Left ventricle myocardium superior (tissue), 1 donor: Measurements from ENCODE around the gene GNA14. TPM values are rescaled to one million over a fixed set of nuclear protein-coding genes. Genes with fewer than 3 reads are reported as not detected.
"Not testable (repeated sequence)": the region's sequence is repeated elsewhere in the genome, so short reads cannot be mapped to it uniquely, and the experiment has no call there.

Source experiments
- ATAC-seq: fragments of 200-7000 bp; cut with Tn5 transposase; one replicate; pipeline ENCODE4 v1.9.1; 2020; ENCODE audit warnings: mild to moderate bottlenecking, moderate library complexity
- DNase-seq: peaks from one replicate; pipeline ENCODE4 v3.0.0-alpha.2; 2020
- intact Hi-C: fragments of 100-400 bp; cut with micrococcal nuclease; formaldehyde crosslinking; loops from one replicate; pipeline ENCODE4 v1.11.0; 2022
- total RNA-seq: library from RNA; stranded (reverse); fragmentation: NEBNext Ultra II Directional; extraction: Animal tissue kit (Norgen Biotek cat#: 25700); gene quantifications from one replicate; pipeline ENCODE4 v1.2.1, GENCODE V29; 2021
- donor health status: DM: no; HTN: yes; CAD: no; lungs with severe emphysema.

Gene GNA14
- total RNA-seq, 1 donor from 2014 or later, result 1.7 TPM

DNA sequence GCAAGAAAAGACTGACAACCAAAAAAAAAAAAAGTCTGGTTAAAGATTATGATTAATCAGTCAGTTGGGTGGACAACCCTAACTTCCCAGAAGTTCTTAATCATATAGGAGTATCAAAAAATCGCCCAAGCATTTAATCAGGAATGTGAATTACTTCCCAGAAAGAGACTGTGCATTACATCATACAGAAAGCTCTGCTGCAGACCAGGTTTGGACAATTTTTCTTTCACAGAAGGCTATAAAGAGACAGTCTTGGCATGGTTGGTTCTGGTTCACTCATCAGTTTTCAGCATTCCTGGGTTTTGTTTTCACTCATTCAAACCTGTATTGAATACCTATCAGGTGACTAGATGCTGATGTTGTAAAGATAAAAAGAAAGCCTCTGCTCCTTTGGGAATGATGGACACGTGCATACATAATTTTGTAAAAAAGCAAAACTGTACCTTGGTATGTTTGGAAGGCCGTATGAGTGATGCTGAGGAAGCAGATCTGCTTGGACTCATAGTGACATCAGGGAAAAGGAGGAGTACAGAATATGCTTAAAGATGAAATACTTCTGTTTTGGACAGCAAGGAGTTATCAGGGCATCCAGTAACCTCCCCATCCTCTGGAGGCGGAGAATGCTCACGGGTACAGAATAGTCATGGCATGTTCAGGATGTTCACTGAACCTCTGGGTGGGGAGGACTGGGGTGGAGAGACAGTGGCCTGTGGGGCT lies 178.4 kb downstream of the GNA14 start:
- intact Hi-C loops, result no loop called here
- DNase-seq (no peak), ATAC-seq (no peak)

DNA sequence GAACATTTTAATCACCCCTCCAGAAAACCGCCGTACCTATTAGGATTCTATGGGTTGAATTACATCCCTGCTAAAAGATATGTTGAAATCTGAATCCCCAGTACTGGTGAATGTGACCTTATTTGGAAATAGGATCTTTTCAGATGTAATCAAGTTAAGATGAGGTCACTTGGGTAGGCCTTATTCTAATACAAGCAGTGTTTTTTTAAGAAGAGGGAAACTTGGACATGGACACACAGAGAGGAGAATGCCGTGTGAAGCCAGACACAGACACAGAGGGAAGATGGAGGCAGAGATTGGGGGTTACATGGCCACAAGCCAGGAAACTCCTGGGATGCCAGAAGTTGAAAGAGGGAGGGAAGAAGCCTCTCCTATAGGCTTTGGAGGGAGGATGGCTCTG lies 183.5 kb downstream of the GNA14 start:
- ATAC-seq, result no peak
- no peak for DNase-seq
- intact Hi-C loops, result no loop called here

DNA sequence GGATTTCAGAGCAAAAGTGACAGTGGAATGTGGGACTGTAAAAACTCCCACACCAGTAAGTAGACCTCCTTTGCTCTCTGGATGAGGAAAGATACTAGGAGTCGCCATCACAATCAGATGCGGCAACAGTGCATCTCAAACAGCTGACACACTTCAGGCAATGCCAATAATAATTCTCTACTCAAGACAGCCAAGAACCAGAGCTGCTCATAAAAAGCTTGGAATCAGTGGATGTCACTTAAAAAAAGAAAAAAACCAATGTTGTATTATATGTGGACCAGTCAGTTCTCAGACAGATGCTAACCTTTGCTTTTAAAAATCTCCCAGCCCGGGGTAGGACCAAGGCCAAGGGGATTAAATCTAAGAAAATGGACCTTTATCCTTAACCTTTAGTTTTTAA lies 185.0 kb downstream of the GNA14 start:
- ATAC-seq (no peak), DNase-seq (no peak)
- intact Hi-C loops, result no loop called here

DNA sequence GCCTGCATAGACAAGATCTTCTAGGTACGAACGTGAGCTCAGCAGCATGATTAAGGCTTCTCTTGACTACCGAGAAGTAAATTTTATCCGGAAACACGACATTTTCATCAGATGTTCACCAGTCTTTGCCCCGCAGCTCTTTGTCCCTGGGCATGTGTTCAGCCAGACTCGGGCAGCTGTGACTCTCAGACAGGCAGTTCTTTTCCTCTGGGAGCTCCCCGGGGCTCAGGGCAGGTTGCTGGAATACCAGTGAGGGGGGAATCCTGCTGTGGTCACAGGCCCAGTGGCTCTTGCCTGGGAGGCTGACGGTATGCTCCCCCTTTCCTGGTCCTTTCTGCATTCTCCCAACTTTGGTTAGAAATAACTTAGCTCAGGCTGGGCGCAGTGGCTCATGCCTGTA lies 186.1 kb downstream of the GNA14 start:
- DNase-seq (no peak), ATAC-seq (no peak)
- intact Hi-C loops, result no loop called here

DNA sequence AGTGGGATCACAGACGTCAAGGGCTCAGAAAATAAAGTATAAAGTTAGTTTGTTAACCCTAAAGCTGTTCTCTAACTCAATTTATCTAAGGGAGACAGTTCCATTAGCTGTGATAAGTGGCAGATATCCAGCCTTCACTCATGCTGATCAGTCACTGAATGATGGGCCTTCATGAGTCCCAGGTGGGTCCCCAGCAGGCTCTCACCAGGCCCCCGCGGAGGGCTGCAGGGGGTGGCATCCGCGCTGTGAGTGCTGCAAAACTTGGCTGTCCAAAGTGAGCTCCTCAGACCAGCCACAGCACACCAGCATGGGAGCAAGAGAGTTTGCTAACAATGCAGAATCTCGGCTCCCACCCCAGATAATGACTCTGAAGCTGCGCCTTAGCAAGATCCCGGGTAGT lies 187.2 kb downstream of the GNA14 start:
- no peak for DNase-seq
- ATAC-seq, result no peak
- intact Hi-C loops, result no loop called here

DNA sequence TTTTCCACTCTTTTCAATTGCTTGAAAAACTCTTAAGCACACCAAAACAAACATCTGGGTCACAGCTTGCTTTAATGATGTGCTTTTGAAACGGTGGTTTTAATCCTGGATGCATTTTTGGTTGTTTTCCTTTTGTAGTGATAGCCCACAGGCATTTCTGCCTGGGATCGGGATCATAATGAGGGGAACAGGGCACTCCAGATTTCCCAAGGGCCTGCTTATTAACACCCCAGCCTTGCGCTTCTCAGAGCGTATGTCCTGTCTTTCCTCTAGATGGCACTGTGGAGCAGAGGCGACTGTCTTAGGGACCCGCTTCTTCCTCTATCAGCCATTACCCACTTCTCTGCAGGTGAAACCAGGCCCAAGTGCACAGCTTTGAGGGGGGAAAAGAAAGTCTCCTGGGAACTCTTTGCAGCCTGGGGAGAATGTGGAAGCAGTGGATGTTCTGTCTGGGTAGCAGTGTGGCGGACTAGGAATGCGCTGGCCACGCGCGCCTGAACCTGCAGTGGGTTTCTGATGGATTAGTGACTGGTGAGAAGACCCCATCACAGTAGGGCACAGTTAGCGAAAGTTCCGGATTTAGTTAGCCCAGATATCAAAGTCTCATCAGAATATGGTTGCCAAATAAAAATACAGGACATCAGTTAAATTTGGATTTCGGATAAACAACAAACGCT lies 190.1 kb downstream of the GNA14 start:
- peak; percentile 37 for DNase-seq
- intact Hi-C loops, result no loop called here
- peak; percentile 91 for ATAC-seq

DNA sequence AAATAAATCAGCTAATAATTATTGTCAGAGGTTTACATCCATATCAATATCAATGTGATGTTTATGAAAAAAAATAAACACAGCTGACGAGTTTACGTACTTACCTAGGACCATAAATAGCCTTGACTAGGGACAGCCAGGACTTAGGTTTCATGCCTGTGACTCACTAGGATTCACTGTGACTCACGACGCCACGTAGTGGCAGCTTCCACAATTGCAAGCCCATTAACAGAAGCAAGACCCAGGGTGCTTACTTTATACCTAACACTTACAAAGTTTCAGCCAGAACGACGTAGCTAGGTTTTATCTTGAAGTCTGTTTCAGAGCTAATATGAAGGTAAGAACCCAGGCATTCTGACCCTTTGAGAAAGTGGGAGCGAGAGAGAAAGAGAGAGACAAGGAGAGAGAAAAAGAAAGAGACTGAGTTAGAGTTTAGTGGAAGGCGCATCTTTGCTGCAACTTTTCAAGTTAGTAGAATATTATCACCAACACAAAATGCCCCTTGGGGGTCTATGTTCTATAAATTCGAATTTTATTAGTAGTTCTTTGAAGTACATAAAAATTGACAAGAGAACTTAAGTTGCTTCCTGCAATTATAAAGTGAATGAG lies 191.2 kb downstream of the GNA14 start:
- peak; percentile 87 for DNase-seq
- intact Hi-C loops, result no loop called here
- ATAC-seq, result peak; percentile 89

DNA sequence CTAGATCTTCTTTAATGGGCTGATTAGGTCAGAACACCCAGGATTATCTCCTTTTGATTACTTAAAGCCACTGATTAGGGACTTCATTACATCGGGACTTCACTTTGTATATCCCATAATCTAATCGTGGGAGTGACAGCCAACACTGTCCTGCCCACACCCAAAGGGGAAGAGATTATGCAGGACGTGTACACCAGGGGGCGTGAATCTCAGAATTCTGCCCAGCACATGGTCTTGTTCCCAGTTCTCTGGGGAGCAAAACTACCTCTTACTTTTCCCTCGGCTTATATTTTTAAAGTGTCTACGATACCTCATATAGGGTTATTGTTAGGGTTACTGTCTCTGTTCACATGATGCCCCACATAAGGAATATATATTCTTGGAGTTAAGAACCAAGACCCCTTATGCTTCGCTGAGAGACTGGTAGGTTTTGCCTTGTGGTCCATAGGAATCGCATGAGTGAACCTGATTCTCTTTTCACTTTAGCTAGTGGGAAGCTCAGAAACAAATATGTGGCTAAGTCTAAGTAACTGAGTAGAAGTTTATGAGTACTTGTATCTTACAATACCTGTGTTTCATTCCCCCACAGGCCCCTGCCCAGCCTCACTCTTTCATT lies 192.7 kb downstream of the GNA14 start:
- intact Hi-C loops, result no loop called here
- ATAC-seq (no peak), DNase-seq (no peak)

DNA sequence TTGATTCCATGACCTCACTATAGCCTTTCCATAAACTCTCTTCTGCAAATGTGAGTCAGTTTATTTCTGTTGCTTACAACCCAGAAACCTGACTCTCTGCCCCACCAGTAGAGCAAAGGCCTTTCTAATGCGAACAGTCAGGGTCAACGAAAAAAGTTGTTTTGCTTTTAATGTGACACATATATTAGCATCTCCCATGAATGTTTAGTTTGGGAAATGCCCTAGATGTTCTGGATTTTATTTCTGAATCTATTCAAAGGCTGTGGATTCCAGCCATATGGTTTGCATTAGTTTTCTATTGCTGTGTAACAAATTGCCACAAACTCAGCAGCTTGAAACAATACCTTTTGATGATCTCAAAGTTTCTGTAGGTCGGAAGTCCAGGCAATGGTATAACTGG lies 193.5 kb downstream of the GNA14 start:
- intact Hi-C loops, result no loop called here
- DNase-seq (no peak), ATAC-seq (no peak)

DNA sequence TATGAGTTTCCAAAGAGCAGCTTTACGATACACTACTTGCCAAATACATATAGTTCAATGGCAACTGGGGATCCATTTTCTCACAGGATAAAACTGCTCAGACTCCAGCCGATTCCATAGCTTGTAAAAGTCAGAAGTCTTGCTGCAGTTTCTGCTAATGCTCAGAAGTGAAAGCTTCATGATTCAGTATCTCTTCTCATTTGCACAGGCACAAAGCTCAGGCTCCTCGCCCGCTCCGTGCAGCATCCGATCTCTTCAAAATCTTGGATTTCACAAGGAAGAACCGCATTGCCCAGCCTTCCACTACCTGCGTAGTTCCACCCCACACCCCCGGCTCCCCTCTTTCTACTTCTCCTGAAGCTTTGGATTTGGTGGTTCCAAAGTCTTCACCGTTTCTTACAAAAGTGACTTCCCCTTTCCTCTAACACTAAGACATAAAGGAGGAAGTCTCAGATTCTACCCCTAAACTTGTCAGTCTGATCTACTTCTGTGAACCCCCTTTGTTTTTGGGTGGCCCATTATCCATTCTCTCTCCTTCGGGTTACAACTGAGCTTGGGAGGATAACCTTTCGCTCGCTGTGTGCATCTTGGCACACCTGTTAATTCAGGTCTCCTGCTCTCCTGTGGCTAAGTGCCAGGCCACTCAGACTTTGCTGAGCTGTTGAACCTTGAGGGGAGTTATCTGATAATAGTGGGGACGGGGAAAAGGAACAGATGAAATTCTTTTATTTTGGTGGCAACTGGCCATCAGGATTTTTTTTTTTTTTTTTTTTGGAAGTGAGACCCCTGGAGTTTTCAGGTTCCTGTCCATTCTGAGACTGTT lies 194.1 kb downstream of the GNA14 start:
- DNase-seq, result no peak
- intact Hi-C loops, result no loop called here
- ATAC-seq, result no peak

DNA sequence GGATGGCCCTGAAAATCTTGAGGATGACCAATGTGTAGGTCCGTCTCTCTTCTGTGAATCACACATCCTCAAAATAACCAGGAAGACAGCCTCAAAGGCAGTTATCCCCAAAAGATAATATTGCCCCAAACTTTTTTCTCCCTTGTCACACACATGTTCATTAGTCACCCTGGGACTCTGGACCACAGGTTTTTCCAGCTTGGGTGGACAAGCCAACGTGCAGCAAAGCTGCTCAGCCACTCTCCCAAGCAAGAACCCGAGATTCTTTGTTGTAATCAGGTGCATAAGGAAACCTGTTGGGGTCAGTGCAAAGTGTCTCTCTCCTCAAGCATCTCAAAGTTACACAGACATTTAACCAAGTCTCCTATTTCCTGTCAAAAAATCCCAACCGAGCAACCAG lies 196.6 kb downstream of the GNA14 start:
- DNase-seq (no peak), ATAC-seq (no peak)
- intact Hi-C loops, result no loop called here

DNA sequence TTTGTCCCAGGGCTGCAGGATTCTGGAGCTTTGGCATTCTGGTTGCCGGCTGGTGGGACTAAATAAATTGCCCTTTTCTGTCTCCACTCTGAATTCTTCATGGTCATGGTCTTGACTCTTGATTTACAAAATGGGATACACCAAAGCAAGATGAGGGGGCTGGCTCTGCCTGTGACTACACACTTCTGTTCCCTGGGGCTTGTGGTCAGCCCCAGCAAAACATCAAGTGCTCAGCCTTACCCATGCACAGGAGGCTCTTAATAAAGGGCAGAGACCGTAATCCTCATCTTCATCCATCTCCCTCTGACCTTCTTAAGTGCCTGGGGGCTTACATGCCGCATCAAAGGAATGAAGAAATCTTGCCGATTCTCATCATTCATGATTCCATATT lies 198.0 kb downstream of the GNA14 start:
- ATAC-seq, result no peak
- intact Hi-C loops, result no loop called here

DNA sequence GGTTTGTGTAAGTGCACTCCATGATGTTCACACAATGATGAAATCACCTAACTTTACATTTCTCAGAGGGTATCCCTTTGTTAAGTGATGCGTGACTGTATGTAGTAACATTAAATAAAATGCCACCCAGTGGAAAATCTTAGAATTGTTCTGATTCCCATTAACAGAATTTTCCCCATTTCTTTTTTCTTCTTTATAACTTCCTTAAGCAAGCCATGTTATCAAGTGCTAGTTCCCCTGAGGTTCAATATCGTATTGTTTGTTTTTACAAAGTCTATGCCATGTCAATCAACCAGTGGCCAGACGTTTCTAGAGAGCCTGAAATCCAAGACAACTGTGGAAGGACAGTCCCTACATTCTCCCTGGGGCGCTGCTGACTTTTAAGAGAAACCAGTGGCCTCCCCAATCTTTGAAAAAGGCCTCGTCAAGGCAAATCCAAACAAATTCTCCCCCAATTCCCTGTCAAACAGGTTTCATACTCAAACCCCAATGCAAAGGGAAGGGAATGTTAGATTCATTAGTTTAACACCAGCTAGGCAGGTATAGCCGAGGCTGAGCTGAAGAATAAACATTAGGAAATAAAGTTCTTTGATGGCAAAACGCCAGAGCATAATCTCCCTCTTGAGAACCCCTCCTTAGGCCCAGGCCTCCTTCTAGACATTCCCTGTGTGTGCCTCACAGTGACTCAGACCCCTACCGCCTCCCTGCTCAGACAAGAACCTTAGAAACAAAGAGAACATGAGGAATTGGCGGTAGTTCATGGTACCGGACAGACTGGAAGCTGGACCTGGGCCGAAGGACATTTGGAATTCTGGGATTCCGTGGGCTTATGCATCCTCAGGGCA lies 198.7 kb downstream of the GNA14 start:
- DNase-seq, result no peak
- ATAC-seq, result peak; percentile 39
- intact Hi-C loops, result no loop called here

More for the DNA sequence above, 198.0 kb downstream of the GNA14 start:
- no peak for DNase-seq

DNA sequence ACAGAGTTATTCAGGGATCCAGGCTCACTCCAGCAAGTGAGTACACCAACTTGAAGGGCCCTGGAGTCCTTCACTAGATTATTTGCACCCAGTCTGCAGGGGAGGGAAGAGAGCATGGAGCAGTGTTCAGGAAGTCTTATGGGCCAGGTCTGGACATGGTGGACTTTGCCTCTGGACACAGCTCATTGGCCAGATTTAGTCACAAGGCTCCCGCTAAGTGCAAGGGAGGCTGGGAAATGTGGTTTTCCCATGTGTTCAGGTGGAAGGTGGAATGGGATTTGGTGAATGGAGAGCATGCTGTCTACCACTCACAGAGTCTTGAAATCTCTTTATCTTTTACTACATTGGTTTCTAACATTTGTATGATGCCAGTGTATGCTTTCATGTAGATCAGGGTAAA lies 200.5 kb downstream of the GNA14 start:
- DNase-seq, result no peak
- no peak for ATAC-seq
- intact Hi-C loops, result no loop called here

DNA sequence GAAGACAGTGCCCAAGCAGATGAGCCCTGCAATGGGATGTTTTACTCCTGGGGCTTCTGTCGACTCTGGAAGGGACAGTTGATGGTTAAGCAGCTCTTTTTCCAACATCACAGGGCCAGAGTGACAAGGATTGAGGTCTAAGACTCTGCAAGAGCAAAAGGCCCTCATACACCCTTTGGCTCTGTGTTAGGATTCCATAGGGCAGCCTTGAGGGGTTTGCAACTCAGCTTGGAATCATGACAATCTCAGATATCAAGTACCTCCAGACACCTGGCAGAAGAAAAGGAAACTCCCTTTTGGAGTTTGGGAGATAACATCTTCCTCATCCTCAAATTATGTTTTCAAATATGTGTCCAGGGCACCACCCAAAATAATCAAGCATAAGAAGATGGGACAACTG lies 205.7 kb downstream of the GNA14 start:
- ATAC-seq (no peak), DNase-seq (no peak)
- intact Hi-C loops, result no loop called here

DNA sequence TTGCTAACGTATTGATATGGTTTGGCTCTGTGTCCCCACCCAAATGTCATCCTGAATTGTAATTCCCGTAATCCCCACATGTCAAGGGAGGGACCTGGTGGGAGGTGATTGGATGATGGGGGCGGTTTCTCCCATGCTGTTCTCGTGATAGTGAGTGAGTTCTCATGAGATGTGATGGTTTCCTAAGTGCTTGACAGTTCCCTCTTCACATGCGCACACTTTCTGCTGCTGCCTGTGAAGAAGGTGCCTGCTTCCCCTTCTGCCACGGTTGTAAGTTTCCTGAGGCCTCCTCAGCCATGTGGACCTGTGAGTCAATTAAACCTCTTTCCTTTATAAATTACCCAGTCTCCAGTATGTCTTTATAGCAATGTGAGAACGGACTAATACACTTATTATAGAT lies 207.0 kb downstream of the GNA14 start:
- intact Hi-C loops, DNase-seq, ATAC-seq: not testable (repeated sequence)

DNA sequence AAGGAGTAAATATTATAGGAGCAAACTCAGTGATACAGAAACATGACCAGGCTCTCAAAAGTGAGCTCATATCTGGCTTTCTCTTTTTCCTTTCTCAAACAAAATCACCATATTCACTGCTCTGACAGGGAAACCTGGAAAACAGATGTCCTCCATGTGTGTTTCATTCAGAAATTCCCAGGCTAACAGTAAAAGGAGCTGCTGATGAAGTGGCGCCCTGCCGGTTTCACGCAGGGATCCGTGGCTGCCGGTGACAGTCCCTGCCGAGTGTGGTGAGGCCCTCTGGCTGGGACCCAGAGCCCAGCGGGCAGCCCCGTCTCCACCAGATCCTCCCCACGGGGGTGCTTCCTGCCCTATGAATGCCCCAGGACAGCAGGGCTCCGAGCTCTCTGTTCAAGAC lies 208.1 kb downstream of the GNA14 start:
- intact Hi-C loops, result no loop called here
- DNase-seq (peak; percentile 51), ATAC-seq (peak; percentile 68)

DNA sequence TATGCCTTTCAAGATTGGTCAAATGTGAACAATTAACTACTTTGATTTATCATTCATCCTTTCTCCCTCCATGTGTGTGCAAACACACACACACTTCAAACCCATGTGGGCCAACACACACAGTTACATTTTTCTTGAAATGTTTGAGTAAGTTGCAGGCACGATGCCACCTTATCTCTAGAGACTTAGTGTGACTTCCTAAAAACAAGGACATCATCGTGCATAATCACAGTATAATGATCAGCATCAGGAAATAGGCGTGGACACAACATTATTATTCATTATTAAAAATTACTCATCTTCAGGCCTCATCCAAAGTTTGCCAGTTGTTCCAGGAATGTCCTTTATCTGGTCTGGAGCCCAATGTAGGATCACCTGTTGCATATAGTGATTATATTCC lies 209.5 kb downstream of the GNA14 start:
- DNase-seq (no peak), ATAC-seq (no peak)
- intact Hi-C loops, result no loop called here

DNA sequence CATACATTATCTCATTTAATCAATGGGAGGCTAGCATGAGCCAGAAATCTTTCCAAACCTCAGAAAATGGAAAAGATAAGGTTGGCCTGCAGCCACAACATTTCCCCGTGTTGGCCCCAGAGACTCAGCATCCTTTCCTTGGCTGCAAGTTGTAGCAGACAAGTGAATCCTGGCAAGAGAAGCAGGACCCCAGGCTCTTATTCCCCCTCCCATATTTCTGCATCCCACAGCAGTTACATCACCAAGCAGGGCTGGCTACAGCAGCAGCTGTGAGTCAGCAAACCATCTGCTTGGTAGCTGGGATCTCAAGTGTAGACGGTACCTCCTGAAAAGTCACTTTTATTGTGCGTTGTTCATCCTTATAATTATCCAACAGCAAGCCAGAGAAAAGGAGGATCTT lies 212.4 kb downstream of the GNA14 start:
- intact Hi-C loops, result no loop called here
- no peak for DNase-seq
- peak; percentile 70 for ATAC-seq
